Caco-2 (cell line): ENCODE measurements around the gene POLDIP2. TPM values are rescaled to one million over a fixed set of nuclear protein-coding genes. Genes with fewer than 3 reads are reported as not detected.

Experiments used
- BruUV-seq: library from RNA; stranded (reverse); fragments of 400-500 nt; replicated peaks from 2 replicates; lab custom pipeline; 2021; lab: Mats Ljungman, UMichigan
- CTCF ChIA-PET: fragments of 300-600 bp; sonication (Branson Sonifier 250); formaldehyde crosslinking; loops from one replicate; lab custom pipeline; 2022; ENCODE audit warnings: antibody characterized with exemption; lab: Charles Lee
- POLR2A ChIA-PET: fragments of 300-600 bp; sonication (Branson Sonifier 250); formaldehyde crosslinking; loops from one replicate; lab custom pipeline; 2022; ENCODE audit warnings: antibody characterized with exemption; lab: Charles Lee
- DNase-seq, 2 experiments: peaks; one replicate each; pipeline versions ENCODE4 v3.0.0 to v3.0.0-alpha.2; 2020 to 2022
- H3K27me3 ChIP-seq: replicated peaks from 2 replicates; pipeline ENCODE4 v1.6.0; 2011; ENCODE audit warnings: low read length; ENCODE audit not compliant: control insufficient read depth, insufficient read depth
- H3K36me3 ChIP-seq: 2 replicates; pipeline ENCODE4 v1.5.1; 2011; ENCODE audit warnings: low read length; ENCODE audit not compliant: control insufficient read depth, insufficient read depth
- H3K4me1 ChIP-seq: fragments of 250-450 bp; sonication (Bioruptor Pico); 2 replicates; pipeline ENCODE4 v1.5.1; 2020; ENCODE audit warnings: mild to moderate bottlenecking
- H3K4me3 ChIP-seq: 2 replicates; pipeline ENCODE4 v1.5.1; 2011; ENCODE audit warnings: low read depth, mild to moderate bottlenecking, control low read depth, low read length
- H3K9me3 ChIP-seq: fragments of 250-450 bp; sonication (Bioruptor Pico); 2 replicates; pipeline ENCODE4 v1.5.1; 2020; ENCODE audit warnings: mild to moderate bottlenecking, moderate library complexity
- H3K27ac Mint-ChIP-seq: one replicate; pipeline ENCODE4 v1.8.0; 2022; ENCODE audit warnings: mixed read lengths; ENCODE audit not compliant: unreplicated experiment
- H3K27me3 Mint-ChIP-seq: one replicate; pipeline ENCODE4 v1.8.0; 2022; ENCODE audit warnings: mixed read lengths; ENCODE audit not compliant: insufficient read depth, unreplicated experiment
- H3K36me3 Mint-ChIP-seq: one replicate; pipeline ENCODE4 v1.8.0; 2022; ENCODE audit warnings: mild to moderate bottlenecking, mixed read lengths; ENCODE audit not compliant: insufficient read depth, unreplicated experiment
- H3K4me1 Mint-ChIP-seq: one replicate; pipeline ENCODE4 v1.8.0; 2022; ENCODE audit warnings: low read depth, mixed read lengths; ENCODE audit not compliant: unreplicated experiment
- H3K4me3 Mint-ChIP-seq: one replicate; pipeline ENCODE4 v1.8.0; 2022; ENCODE audit warnings: mild to moderate bottlenecking, moderate library complexity, mixed read lengths; ENCODE audit not compliant: unreplicated experiment
- H3K9me3 Mint-ChIP-seq: one replicate; pipeline ENCODE4 v1.8.0; 2022; ENCODE audit warnings: mixed read lengths; ENCODE audit not compliant: unreplicated experiment
- CTCF ChIP-seq, 2 experiments: fragments of 200-600 bp in 1 of 2; IDR thresholded peaks; 1 replicate in 1 of 2; 2 replicates in 1 of 2; pipeline versions ENCODE4 v1.5.1 to v1.8.0; 2011 to 2022; ENCODE audit warnings: antibody characterized with exemption in 1 of 2, control low read depth in 1 of 2, inconsistent platforms in 1 of 2, low read depth in 1 of 2, low read length in 1 of 2, mild to moderate bottlenecking in 1 of 2, moderate library complexity in 1 of 2; ENCODE audit not compliant: insufficient read depth in 1 of 2, severe bottlenecking in 1 of 2, unreplicated experiment in 1 of 2
- intact Hi-C: fragments of 100-400 bp; cut with micrococcal nuclease; formaldehyde crosslinking; loops from one replicate; pipeline ENCODE4 v1.10.0; 2022; ENCODE audit not compliant: unreplicated experiment
- total RNA-seq: library from RNA; stranded (reverse); gene quantifications from 2 replicates; pipeline ENCODE4 v1.2.3, GENCODE V29; 2022

Gene POLDIP2
- total RNA-seq, 1 experiment from 2014 or later, result 257 TPM

- Mint-ChIP-seq H3K4me3 (peak within 1 kb of the TSS; percentile 90), H3K27me3 (no peaks in the 10 kb centered on the region), H3K27ac (peak within 1 kb of the TSS; percentile 72), H3K9me3 (no peaks in the 10 kb centered on the region), H3K4me1 (peaks cover 31% of the 10 kb centered on the region), H3K36me3 (peaks cover 51% of the 10 kb centered on the region)
- Histone ChIP-seq H3K36me3 (peaks cover 13% of the 10 kb centered on the region), H3K9me3 (no peaks in the 10 kb centered on the region), H3K4me1 (peaks cover 56% of the 10 kb centered on the region), H3K27me3 (no peaks in the 10 kb centered on the region), H3K4me3 (peak within 1 kb of the TSS; percentile 78)
- no TSS peak for BruUV-seq
- intact Hi-C loops, result loop anchor here (1.0 to 10.0 kb wide), 6 partner anchors 8 to 171 kb away; partner anchors contain the start of gene POLDIP2
- no peak for TF ChIP-seq CTCF (IDR thresholded peaks at IDR 0.05; ENCODE audit: insufficient read depth in 1 of 2, low read depth in 1 of 2, low read length in 1 of 2, severe bottlenecking in 1 of 2, unreplicated experiment in 1 of 2)
- POLR2A ChIA-PET, result interaction anchor here (0.5 to 4.6 kb wide), 10 partner anchors 11 to 365 kb away, joined by 3 to 40 read pairs (median 4); partner anchors contain the start of genes IFT20, POLDIP2, TNFAIP1 and VTN
- peak; percentile 96 to 97 for DNase-seq
- CTCF ChIA-PET, result interaction anchor here (0.7 to 3.0 kb wide), 7 partner anchors 11 to 70 kb away, joined by 3 to 40 read pairs (median 3); partner anchors contain the start of genes IFT20, TNFAIP1 and VTN
Measured at GRCh38 chr17:28405632-28406472, 48.5 kb upstream of the POLDIP2 start, which contains the start of gene SLC46A1. SLC46A1 (minus strand) TSS chr17:28406212; CDS start chr17:28406114, 98 bp downstream.

- Mint-ChIP-seq H3K4me3 (peak overlapping the region; percentile 90), H3K27ac (peak overlapping the region; percentile 72), H3K27me3 (no peaks in the 10 kb centered on the region), H3K4me1 (peaks cover 31% of the 10 kb centered on the region), H3K36me3 (peaks cover 60% of the 10 kb centered on the region), H3K9me3 (no peaks in the 10 kb centered on the region)
- Histone ChIP-seq H3K9me3 (no peaks in the 10 kb centered on the region), H3K27me3 (no peaks in the 10 kb centered on the region), H3K4me1 (peaks cover 56% of the 10 kb centered on the region), H3K36me3 (peaks cover 17% of the 10 kb centered on the region), H3K4me3 (peak overlapping the region; percentile 78)
- DNase-seq, result no peak
- POLR2A ChIA-PET, result interaction anchor here (0.5 to 4.6 kb wide), 7 partner anchors 10 to 364 kb away, joined by 3 to 40 read pairs (median 5); partner anchors contain the start of genes IFT20, POLDIP2, TNFAIP1 and VTN
- intact Hi-C loops, result loop anchor here (2.0 to 10.0 kb wide), 2 partner anchors 20 to 170 kb away; no protein-coding TSS in a partner anchor
- no peak for TF ChIP-seq CTCF (IDR thresholded peaks at IDR 0.05; ENCODE audit: insufficient read depth in 1 of 2, low read depth in 1 of 2, low read length in 1 of 2, severe bottlenecking in 1 of 2, unreplicated experiment in 1 of 2)
- CTCF ChIA-PET, result interaction anchor here (0.7 to 2.3 kb wide), 6 partner anchors 10 to 70 kb away, joined by 3 to 14 read pairs (median 3); partner anchors contain the start of genes IFT20, TNFAIP1 and VTN
- BruUV-seq, result no TSS peak
Measured at GRCh38 chr17:28404812-28405570, 47.7 kb upstream of the POLDIP2 start.
